ENCODE data around the gene KIAA0513.

Gene KIAA0513

GRCh38 chr16:85005285-85006069, 22.1 kb upstream of the KIAA0513 start:
- DNase-seq, result no peak

GRCh38 chr16:85006639-85007038, 21.0 kb upstream of the KIAA0513 start:
- DNase-seq, result no peak

- DNase-seq, result no peak
Measured at GRCh38 chr16:85007496-85008214, 19.9 kb upstream of the KIAA0513 start.

GRCh38 chr16:85008271-85008670, 19.3 kb upstream of the KIAA0513 start:
- DNase-seq, result no peak

- no peak for DNase-seq
Measured at GRCh38 chr16:85010446-85010930, 17.1 kb upstream of the KIAA0513 start.

GRCh38 chr16:85010931-85011845, 16.4 kb upstream of the KIAA0513 start, which contains the start of gene ZDHHC7:
Gene ZDHHC7 (minus strand): TSS chr16:85011535. CDS start chr16:84990618, 20,917 bp downstream.
- peak; percentile 79 for DNase-seq

GRCh38 chr16:85011846-85012284, 15.7 kb upstream of the KIAA0513 start:
- no peak for DNase-seq

- no peak for DNase-seq
Measured at GRCh38 chr16:85014311-85014710, 13.3 kb upstream of the KIAA0513 start.

- no peak for DNase-seq
Measured at GRCh38 chr16:85015481-85016187, 12.0 kb upstream of the KIAA0513 start.

GRCh38 chr16:85017151-85017550, 10.4 kb upstream of the KIAA0513 start:
- no peak for DNase-seq

GRCh38 chr16:85017633-85018032, 10.0 kb upstream of the KIAA0513 start:
- DNase-seq, result no peak

GRCh38 chr16:85018529-85019236, 8.9 kb upstream of the KIAA0513 start:
- no peak for DNase-seq

- no peak for DNase-seq
Measured at GRCh38 chr16:85019659-85020245, 7.8 kb upstream of the KIAA0513 start.

GRCh38 chr16:85025781-85026653, 1.6 kb upstream of the KIAA0513 start:
- no peak for DNase-seq

GRCh38 chr16:85026703-85027102, 892 bp upstream of the KIAA0513 start:
- DNase-seq, result no peak

GRCh38 chr16:85027958-85028684, 526 bp downstream of the KIAA0513 start:
- DNase-seq, result no peak

GRCh38 chr16:85028685-85029407, 1.3 kb downstream of the KIAA0513 start:
- peak; percentile 65 for DNase-seq

- peak; percentile 41 for DNase-seq
Measured at GRCh38 chr16:85029408-85029784, 1.8 kb downstream of the KIAA0513 start.

- DNase-seq, result no peak
Measured at GRCh38 chr16:85029981-85030401, 2.4 kb downstream of the KIAA0513 start.

Measured in activated CD4-positive, alpha-beta T cell treated with anti-CD3 and anti-CD28 coated beads for 1 hour (primary cell).